Left ventricle myocardium superior (tissue), 1 donor: ENCODE results near the gene FRZB. TPM values are rescaled to one million over a fixed set of nuclear protein-coding genes. Genes with fewer than 3 reads are reported as not detected.
A peak's percentile ranks its signal among the peaks of the same experiment; 100 is the strongest.

ENCODE experiments used
- ATAC-seq: fragments of 200-7000 bp; cut with Tn5 transposase; one replicate; pipeline ENCODE4 v1.9.1; 2020; ENCODE audit warnings: mild to moderate bottlenecking, moderate library complexity
- DNase-seq: peaks from one replicate; pipeline ENCODE4 v3.0.0-alpha.2; 2020
- intact Hi-C: fragments of 100-400 bp; cut with micrococcal nuclease; formaldehyde crosslinking; loops from one replicate; pipeline ENCODE4 v1.11.0; 2022
- long read RNA-seq: library from polyadenylated mRNA; unstranded; transcript quantifications from one replicate; pipeline ENCODE4 v2.0.0, GENCODE V29; 2021
- total RNA-seq: library from RNA; stranded (reverse); fragmentation: NEBNext Ultra II Directional; extraction: Animal tissue kit (Norgen Biotek cat#: 25700); gene quantifications from one replicate; pipeline ENCODE4 v1.2.1, GENCODE V29; 2021
- donor health status: DM: no; HTN: yes; CAD: no; lungs with severe emphysema.

Gene FRZB, protein sequence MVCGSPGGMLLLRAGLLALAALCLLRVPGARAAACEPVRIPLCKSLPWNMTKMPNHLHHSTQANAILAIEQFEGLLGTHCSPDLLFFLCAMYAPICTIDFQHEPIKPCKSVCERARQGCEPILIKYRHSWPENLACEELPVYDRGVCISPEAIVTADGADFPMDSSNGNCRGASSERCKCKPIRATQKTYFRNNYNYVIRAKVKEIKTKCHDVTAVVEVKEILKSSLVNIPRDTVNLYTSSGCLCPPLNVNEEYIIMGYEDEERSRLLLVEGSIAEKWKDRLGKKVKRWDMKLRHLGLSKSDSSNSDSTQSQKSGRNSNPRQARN
- total RNA-seq = 1.1 TPM
- long read RNA-seq, transcript FRZB-201 (6 exons, 3,162 nt) = major isoform, 7 of 7 reads
- long read RNA-seq, partial matches to known transcripts = 0 of 7 reads
- long read RNA-seq, other reads (novel, unspliced or antisense) = 0 of 7 reads

GRCh38 chr2:182866461-182867406 is at the start of gene FRZB:
TSS of gene FRZB (minus strand) at chr2:182866637. CDS start at chr2:182866552, 85 bp downstream.
- DNase-seq (peak; percentile 76), ATAC-seq (peak; percentile 92)
- intact Hi-C loops = no loop called here

DNA sequence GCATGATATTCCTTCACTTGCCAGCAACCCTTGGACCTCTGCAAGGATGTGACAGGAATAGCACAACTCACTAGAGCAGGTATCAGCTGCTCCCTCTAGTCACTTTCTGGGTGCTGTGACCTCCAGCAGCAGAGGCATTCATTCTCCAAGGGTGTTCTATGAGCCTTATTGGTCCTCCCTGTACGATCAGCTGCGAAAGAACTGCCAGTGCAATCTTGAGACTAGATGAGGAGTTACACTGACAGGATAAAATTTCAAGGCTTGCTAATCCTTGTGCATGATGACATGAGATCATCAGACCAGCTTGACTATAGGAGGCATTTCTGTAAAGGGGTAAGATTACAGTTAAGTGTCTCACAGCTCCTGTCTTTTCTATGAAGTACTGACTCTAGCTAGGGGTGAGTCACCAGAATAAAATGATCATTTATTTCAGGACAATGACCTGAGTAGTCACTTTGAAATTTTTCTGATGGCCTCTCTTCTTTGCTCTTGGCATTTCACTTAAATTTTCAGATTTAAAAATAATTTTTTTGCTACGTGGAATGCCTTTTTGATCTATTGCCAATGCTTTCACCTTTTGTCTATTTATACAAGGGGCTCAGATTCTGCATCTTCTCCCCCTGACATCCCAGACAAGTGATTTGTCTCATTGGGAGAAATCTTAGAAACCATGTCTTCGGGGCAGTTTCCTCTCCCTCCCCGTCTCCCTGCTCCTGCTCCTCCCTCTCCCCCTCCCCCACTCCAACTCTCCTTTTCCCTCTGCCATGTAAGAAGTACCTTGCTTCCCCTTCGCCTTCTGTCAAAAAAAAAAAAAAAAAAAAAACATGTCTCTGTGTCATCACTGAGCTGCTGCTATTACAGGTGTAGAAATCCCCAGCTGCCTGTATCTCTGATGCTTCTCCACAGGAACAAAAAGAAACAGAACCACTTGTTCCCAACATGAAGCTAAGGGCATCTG is 49.2 kb upstream of the FRZB start:
- ATAC-seq (peak; percentile 91), DNase-seq (no peak)
- intact Hi-C loops = no loop called here

GRCh38 chr2:182914852-182915251 is 48.4 kb upstream of the FRZB start:
- intact Hi-C loops = no loop called here

GRCh38 chr2:182913064-182913463 is 46.6 kb upstream of the FRZB start:
- intact Hi-C loops = no loop called here
- ATAC-seq (no peak), DNase-seq (no peak)

More at GRCh38 chr2:182914852-182915251, 48.4 kb upstream of the FRZB start:
- DNase-seq (no peak), ATAC-seq (peak; percentile 19)

GRCh38 chr2:182912518-182912915 is 46.1 kb upstream of the FRZB start:
- ATAC-seq = no peak
- DNase-seq = no peak
- intact Hi-C loops = no loop called here

DNA sequence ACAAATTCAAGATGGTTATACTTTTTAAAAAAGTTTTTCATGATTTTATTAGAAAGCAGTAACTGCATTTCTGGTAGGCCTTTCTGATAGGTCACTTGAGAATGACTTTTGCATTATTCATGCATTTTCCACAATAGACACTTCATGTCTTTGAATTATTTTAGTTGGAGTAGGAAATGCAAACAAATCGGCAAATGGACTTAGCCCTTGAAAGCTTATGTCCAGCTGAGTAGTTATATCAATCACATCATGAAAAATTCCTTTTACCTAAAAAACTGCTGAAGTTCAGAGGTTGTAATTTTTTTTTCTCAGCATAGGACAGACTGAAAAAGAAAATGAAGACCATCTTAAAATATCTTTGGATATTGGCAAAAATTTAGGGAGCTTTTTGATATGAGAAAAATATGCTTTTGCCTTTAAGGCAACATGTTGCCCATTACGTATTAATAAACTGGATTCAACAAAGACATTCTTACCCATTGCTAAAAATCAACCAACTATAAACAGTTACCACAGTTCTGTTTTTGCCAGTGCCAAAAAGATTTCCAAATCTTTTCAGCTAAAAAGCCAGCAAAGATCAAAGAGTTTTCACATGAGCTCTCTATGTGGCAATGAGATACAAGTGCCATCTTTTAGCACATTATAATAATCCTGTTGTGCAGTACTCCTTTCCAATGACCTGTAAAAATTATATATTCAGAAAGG is 45.5 kb upstream of the FRZB start:
- intact Hi-C loops = no loop called here
- DNase-seq (no peak), ATAC-seq (no peak)

- ATAC-seq (no peak), DNase-seq (no peak)
- intact Hi-C loops = no loop called here
Measured at GRCh38 chr2:182910965-182911364, 44.5 kb upstream of the FRZB start.

DNA sequence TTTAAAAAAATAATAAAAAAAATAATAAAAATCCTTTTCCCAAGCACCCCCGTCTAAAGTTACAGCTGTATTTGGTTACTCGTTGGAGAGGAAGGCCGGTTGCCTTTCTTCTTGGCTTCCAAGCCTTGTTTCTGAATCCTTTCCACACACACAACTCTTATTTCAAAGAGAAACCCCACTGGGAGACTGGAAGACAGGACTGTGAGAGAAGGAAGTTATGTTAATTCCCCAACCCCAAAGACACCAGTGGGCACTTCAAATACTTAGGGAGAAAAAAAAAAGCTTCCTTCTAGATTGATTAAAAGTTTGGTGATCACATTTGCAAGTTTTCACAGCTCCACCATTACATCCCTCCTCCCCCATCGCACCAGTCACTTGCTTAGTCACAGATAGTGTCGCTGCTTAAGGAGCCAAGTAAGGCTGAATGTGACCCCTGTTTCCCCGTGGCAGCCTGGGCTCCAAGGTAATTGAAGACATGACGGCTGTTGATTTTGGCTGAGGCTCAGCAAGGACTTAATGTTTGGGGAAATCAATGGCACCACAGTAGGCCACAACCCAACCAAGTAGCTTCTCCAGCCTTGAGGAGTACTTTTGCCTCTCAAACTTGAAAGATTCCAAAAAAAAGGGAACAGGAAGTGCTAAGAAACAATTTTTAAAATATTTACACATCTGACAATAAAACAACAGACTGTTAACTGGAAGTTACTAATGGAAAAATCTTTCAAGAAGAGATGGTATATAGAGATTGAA is 40.8 kb upstream of the FRZB start:
- intact Hi-C loops = no loop called here
- DNase-seq (no peak), ATAC-seq (peak; percentile 22)

DNA sequence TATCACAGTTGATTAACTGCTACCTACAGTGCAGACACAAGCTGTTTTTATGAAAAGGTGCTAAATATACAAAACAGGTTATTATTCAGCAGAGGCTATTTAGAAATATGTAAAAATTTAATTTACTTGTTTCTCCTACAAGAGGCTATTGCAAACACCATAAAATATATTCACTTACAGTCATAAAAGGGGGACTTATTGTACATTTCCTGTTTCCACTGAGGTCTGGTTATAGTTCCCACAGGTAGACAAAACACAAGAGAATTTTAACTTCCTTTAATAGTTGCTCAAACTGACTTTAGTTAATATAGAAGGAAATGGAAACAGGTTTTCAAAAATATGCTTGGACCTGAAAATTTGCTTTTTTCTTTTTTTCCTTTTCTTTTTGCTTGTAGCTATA is 40.0 kb upstream of the FRZB start:
- DNase-seq = no peak
- ATAC-seq = no peak
- intact Hi-C loops = no loop called here

GRCh38 chr2:182904844-182905243 is 38.4 kb upstream of the FRZB start:
- intact Hi-C loops = no loop called here
- ATAC-seq = no peak
- no peak for DNase-seq

- ATAC-seq = peak; percentile 57
- intact Hi-C loops = no loop called here
- DNase-seq = no peak
Measured at GRCh38 chr2:182903566-182903965, 37.1 kb upstream of the FRZB start.

DNA sequence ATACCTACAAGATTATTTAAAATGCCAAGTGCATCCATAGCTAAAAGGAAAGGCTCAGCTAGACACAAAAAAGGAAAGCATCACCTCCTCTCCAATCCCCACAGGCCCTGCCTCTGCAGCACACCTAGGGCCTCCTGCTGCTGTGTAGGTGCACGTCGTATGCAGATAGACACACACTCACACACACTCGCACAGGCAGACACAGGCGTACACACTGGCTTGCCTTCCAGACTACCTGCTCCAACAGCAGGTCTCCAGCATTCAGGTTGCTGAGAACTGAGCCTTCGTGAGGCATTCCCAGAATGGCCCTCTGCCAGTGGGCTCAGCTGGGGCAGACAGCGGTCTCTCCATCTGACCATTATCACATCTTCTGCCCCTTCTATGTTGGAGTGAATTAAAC is 35.3 kb upstream of the FRZB start:
- ATAC-seq = no peak
- no peak for DNase-seq
- intact Hi-C loops = no loop called here

DNA sequence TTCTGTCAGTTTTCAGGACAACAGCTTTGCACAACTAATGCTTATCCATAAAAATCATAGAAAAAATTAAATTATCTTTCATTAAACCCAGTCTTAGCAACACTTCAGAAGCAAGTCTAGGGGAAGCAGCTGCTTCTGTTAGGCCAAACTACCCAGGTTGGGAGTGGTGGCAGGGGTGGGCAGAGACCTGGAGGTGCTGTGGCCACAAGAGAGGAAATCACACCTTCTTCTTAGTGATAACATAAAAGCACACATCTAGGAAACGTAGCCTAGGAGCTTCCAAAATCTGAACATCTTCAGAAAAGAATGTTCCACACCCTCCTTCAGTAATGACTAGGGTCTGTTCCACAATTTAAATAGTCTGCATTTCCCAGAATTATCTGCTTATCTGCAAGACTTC is 32.3 kb upstream of the FRZB start:
- intact Hi-C loops = no loop called here

DNA sequence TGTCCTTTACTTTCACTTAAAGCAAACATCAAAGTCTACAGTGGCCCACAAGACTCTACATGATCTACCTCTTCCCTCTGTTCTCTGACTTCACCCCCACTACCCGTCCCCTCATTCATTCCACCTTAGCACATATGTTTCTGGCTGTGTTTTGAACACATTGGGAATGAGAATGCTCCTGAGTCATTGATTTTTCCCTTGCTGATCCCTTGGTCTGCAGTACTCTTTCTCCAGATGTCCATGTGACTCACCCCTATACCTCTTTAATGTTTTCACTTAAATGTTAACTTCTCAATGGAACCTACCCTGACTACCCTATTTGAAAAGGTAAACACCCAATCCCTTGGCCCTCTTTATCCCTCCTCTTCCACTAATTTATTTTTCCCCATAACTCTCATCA is 30.7 kb upstream of the FRZB start:
- DNase-seq (no peak), ATAC-seq (no peak)
- intact Hi-C loops = no loop called here

More for the DNA sequence above, 32.3 kb upstream of the FRZB start:
- ATAC-seq = no peak
- DNase-seq = no peak

DNA sequence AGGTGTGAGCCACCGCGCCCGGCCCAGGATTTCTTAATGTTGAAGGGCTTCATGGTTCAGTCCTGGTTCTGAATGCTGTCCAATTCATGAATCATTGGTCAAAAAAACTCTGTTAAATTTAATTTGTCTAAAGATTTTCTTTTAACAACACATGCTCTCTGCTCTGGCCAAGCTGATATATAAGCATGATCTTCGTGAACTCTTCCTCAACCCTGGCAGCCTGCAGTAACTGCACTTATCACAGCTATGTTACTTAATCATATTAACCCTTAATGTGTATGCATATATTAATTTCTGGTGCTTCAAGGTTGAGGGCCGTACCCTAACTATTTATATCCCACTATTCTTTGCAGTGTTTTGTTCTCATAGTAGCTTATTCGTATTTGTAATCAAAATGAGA is 29.4 kb upstream of the FRZB start:
- intact Hi-C loops = no loop called here
- DNase-seq (no peak), ATAC-seq (no peak)

GRCh38 chr2:182895169-182895568 is 28.7 kb upstream of the FRZB start:
- ATAC-seq (no peak), DNase-seq (no peak)
- intact Hi-C loops = no loop called here

GRCh38 chr2:182894174-182894573 is 27.7 kb upstream of the FRZB start:
- no peak for DNase-seq
- no peak for ATAC-seq
- intact Hi-C loops = no loop called here

GRCh38 chr2:182893666-182894065 is 27.2 kb upstream of the FRZB start:
- ATAC-seq (no peak), DNase-seq (no peak)
- intact Hi-C loops = no loop called here
